Endothelial cell of umbilical vein (primary cell): ENCODE data around the gene MARS2. TPM values are rescaled to one million over a fixed set of nuclear protein-coding genes. Genes with fewer than 3 reads are reported as not detected.

Experiments used
- BruUV-seq: library from RNA; stranded (reverse); fragments of 400-500 nt; replicated peaks from 2 replicates; lab custom pipeline; 2021; lab: Mats Ljungman, UMichigan
- CTCF ChIA-PET: fragments of 300-600, 350-600 bp; sonication (Branson Sonifier 250); formaldehyde crosslinking; loops from one replicate; lab custom pipeline; 2021; ENCODE audit warnings: antibody characterized with exemption, inconsistent platforms; lab: Charles Lee
- POLR2A ChIA-PET: fragments of 300-600, 350-600 bp; sonication (Branson Sonifier 250); formaldehyde crosslinking; loops from one replicate; lab custom pipeline; 2021; ENCODE audit warnings: antibody characterized with exemption, inconsistent platforms; lab: Charles Lee
- DNase-seq: peaks from one replicate; pipeline ENCODE4 v3.0.0-alpha.2; 2011; ENCODE audit warnings: low read depth, low spot score
- FAIRE-seq: peaks from 2 replicates; lab custom pipeline; 2011; peaks lifted over from hg19 to GRCh38; lab: Jason Lieb, UNC
- H2AFZ ChIP-seq: 2 replicates; pipeline ENCODE4 v1.6.0; 2012; ENCODE audit warnings: low read depth, low read length, control low read depth, inconsistent platforms
- H3K27ac ChIP-seq: 2 replicates; pipeline ENCODE4 v1.5.1; 2011; ENCODE audit warnings: low read depth, mild to moderate bottlenecking, control low read depth, low read length, moderate library complexity; ENCODE audit not compliant: insufficient read depth
- H3K27me3 ChIP-seq, 2 experiments: 2 replicates each; pipeline versions ENCODE4 v1.6.0 to v1.6.1; 2011; ENCODE audit warnings: low read length in 2 of 2, mixed read lengths in 1 of 2; ENCODE audit not compliant: control insufficient read depth in 2 of 2, insufficient read depth in 2 of 2
- H3K36me3 ChIP-seq, 2 experiments: 2 replicates in 1 of 2; 3 replicates in 1 of 2; pipeline ENCODE4 v1.5.1; 2011; ENCODE audit warnings: low read length in 2 of 2, mild to moderate bottlenecking in 1 of 2, moderate library complexity in 1 of 2; ENCODE audit not compliant: control insufficient read depth in 2 of 2, insufficient read depth in 2 of 2; ENCODE audit errors: extremely low read depth in 1 of 2
- H3K4me1 ChIP-seq: 3 replicates; pipeline ENCODE4 v1.5.1; 2011; ENCODE audit warnings: mild to moderate bottlenecking, low read length; ENCODE audit not compliant: control insufficient read depth, insufficient read depth; ENCODE audit errors: extremely low read depth
- H3K4me2 ChIP-seq: 2 replicates; pipeline ENCODE4 v1.6.1; 2011; ENCODE audit warnings: low read length, control low read depth, mixed read lengths; ENCODE audit not compliant: insufficient read depth
- H3K4me3 ChIP-seq, 3 experiments: fragments of 200-600 bp in 1 of 3; sonication (generic), shearing (Covaris generic) in 1 of 3; replicated peaks in 1 of 3; 2 replicates each; pipeline ENCODE4 v1.5.1; 2011 to 2016; ENCODE audit warnings: control low read depth in 3 of 3, low read length in 3 of 3, mild to moderate bottlenecking in 2 of 3, inconsistent platforms in 1 of 3, low read depth in 1 of 3, moderate library complexity in 1 of 3; ENCODE audit not compliant: insufficient read depth in 1 of 3
- H3K79me2 ChIP-seq: 2 replicates; pipeline ENCODE4 v1.6.0; 2012; ENCODE audit warnings: low read length, inconsistent platforms; ENCODE audit not compliant: control insufficient read depth, insufficient read depth
- H3K9ac ChIP-seq: replicated peaks from 2 replicates; pipeline ENCODE3; 2011; ENCODE audit warnings: low read length, control low read depth; ENCODE audit not compliant: insufficient read depth; ENCODE audit errors: extremely low read depth
- H3K9me1 ChIP-seq: replicated peaks from 3 replicates; pipeline ENCODE4 v1.6.0; 2011; ENCODE audit warnings: mild to moderate bottlenecking, low read length; ENCODE audit not compliant: control insufficient read depth, insufficient read depth; ENCODE audit errors: extremely low read depth
- H3K9me3 ChIP-seq: replicated peaks from 2 replicates; pipeline ENCODE4 v1.5.1; 2012; ENCODE audit warnings: low read length, inconsistent platforms; ENCODE audit not compliant: control insufficient read depth, insufficient read depth
- H4K20me1 ChIP-seq: replicated peaks from 2 replicates; pipeline ENCODE3; 2011; ENCODE audit warnings: mild to moderate bottlenecking, low read length; ENCODE audit not compliant: control insufficient read depth, insufficient read depth; ENCODE audit errors: extremely low read depth
- CTCF ChIP-seq, 2 donors: IDR thresholded peaks; 1 replicate in 1 of 2; 2 replicates in 1 of 2; pipeline ENCODE4 v1.5.1; 2011; ENCODE audit warnings: low read length in 2 of 2, mild to moderate bottlenecking in 2 of 2, moderate library complexity in 2 of 2, control low read depth in 1 of 2, inconsistent platforms in 1 of 2, low read depth in 1 of 2; ENCODE audit not compliant: insufficient read depth in 1 of 2; ENCODE audit errors: extremely low read depth in 1 of 2
- EZH2 ChIP-seq: IDR thresholded peaks from 2 replicates; pipeline ENCODE4 v1.6.1; 2012; ENCODE audit warnings: borderline replicate concordance, low read depth, mild to moderate bottlenecking, moderate library complexity, low read length, inconsistent platforms; ENCODE audit not compliant: severe bottlenecking
- FOS ChIP-seq: IDR thresholded peaks from 2 replicates; pipeline ENCODE4 v1.6.1; 2011; ENCODE audit warnings: mild to moderate bottlenecking, low read length, moderate library complexity, borderline replicate concordance; ENCODE audit not compliant: insufficient read depth
- GATA2 ChIP-seq: IDR thresholded peaks from 2 replicates; pipeline ENCODE4 v1.7.0; 2011; ENCODE audit warnings: low read depth, mild to moderate bottlenecking, moderate library complexity, mixed read lengths, low read length; ENCODE audit not compliant: insufficient read length, insufficient read depth
- JUN ChIP-seq: IDR thresholded peaks from 2 replicates; pipeline ENCODE4 v1.6.1; 2011; ENCODE audit warnings: borderline replicate concordance, low read depth; ENCODE audit not compliant: insufficient read length, insufficient read depth
- MAX ChIP-seq: IDR thresholded peaks from 2 replicates; pipeline ENCODE4 v1.6.1; 2011; ENCODE audit not compliant: insufficient read depth, insufficient read length
- MYC ChIP-seq: IDR thresholded peaks from one replicate; pipeline ENCODE4 v1.6.1; 2011; ENCODE audit warnings: mild to moderate bottlenecking, low read depth, low read length
- POLR2A ChIP-seq: IDR thresholded peaks from 2 replicates; pipeline ENCODE4 v1.6.1; 2012; ENCODE audit warnings: low read depth, mild to moderate bottlenecking, control low read depth, low read length
- POLR2AphosphoS5 ChIP-seq: IDR thresholded peaks from 2 replicates; pipeline ENCODE4 v1.6.1; 2012; ENCODE audit warnings: low read depth, mild to moderate bottlenecking, control low read depth, low read length, moderate library complexity; ENCODE audit not compliant: insufficient read depth
- dilution Hi-C: fragments of 300-500 bp; cut with MboI; formaldehyde crosslinking; loops from one replicate; pipeline ENCODE4 v1.15.0; 2019; ENCODE audit warnings: low sequenced_read_pairs; ENCODE audit not compliant: extremely low pct_ligation_motif_present
- intact Hi-C: fragments of 100-400 bp; cut with micrococcal nuclease; formaldehyde crosslinking; loops from one replicate; pipeline ENCODE4 v1.10.0; 2022
- polyA plus RNA-seq, 4 experiments: library from polyadenylated mRNA; depleted of rRNA in 3 of 4; stranded (reverse) in 3 of 4; unstranded in 1 of 4; fragments of >200 nt; gene quantifications; 2 replicates each; pipeline versions ENCODE4 v1.2.1 to v1.2.3, GENCODE V29; 2011 to 2012; ENCODE audit warnings: missing spikeins in 1 of 4
- total RNA-seq: library from RNA; stranded (reverse); gene quantifications from 2 replicates; pipeline ENCODE4 v1.2.3, GENCODE V29; 2021

Gene MARS2
- total and polyA plus RNA-seq, 2 donors (not counting 3 experiments of a cell fraction or from before 2014, with no cell fraction given) = 2.4 to 5.3 TPM

- CTCF ChIA-PET = no interaction called here
These were observed 8.1 kb downstream of the MARS2 start for GRCh38 chr2:197713271-197713670.

More at GRCh38 chr2:197713271-197713670, 8.1 kb downstream of the MARS2 start:
- H3K4me2 ChIP-seq = no peak overlapping the region
- no peaks in the 10 kb centered on the region for H3K36me3 ChIP-seq
- H3K9me3 ChIP-seq = no peaks in the 10 kb centered on the region
- H3K27ac ChIP-seq = no peak overlapping the region
- no peak overlapping the region for H3K4me3 ChIP-seq
- dilution Hi-C loops = no loop called here
- no peak overlapping the region for H2AFZ ChIP-seq
- no peaks in the 10 kb centered on the region for H3K27me3 ChIP-seq
- intact Hi-C loops = loop anchor here (5.0 kb wide), 1 partner anchor 49 kb away; no protein-coding TSS in a partner anchor
- H4K20me1 ChIP-seq = no peaks in the 10 kb centered on the region
- POLR2A ChIA-PET = no interaction called here
- H3K4me1 ChIP-seq = peaks cover 2% of the 10 kb centered on the region
- FAIRE-seq (no peak), DNase-seq (no peak)
- H3K9me1 ChIP-seq = no peaks in the 10 kb centered on the region
- H3K9ac ChIP-seq = no peak overlapping the region
- BruUV-seq = no TSS peak
- TF ChIP-seq FOS (no peak), MAX (no peak), GATA2 (no peak), EZH2 (no peak), CTCF (IDR thresholded peaks at IDR 0.05; ENCODE audit: extremely low read depth in 1 of 2, insufficient read depth in 1 of 2, low read depth in 1 of 2, low read length in 2 of 2) (no peak), POLR2AphosphoS5 (no peak), POLR2A (no peak), MYC (no peak), JUN (no peak)
- peaks cover 21% of the 10 kb centered on the region for H3K79me2 ChIP-seq
